Gastrocnemius medialis (tissue), 4 donors: ENCODE data around the gene KCNIP4.

Experiments used
- CTCF ChIP-seq, 5 experiments: fragments of 450-650 bp in 3 of 5; fragments of 200-600 bp in 2 of 5; sonication (generic) in 2 of 5; IDR thresholded peaks in 4 of 5; conservative IDR thresholded peaks in 1 of 5; 1 replicate in 4 of 5; 2 replicates in 1 of 5; pipeline ENCODE4 v1.5.1; 2016 to 2019; ENCODE audit warnings: antibody characterized with exemption in 5 of 5, mild to moderate bottlenecking in 3 of 5, moderate library complexity in 3 of 5
- POLR2A ChIP-seq, 2 donors: fragments of 450-650 bp; IDR thresholded peaks; one replicate each; pipeline ENCODE4 v1.6.1; 2017; ENCODE audit warnings: antibody characterized with exemption in 2 of 2, mild to moderate bottlenecking in 2 of 2, moderate library complexity in 2 of 2

- TF ChIP-seq CTCF (IDR thresholded peaks at IDR 0.05 in 4 of 5, conservative IDR thresholded peaks at IDR 0.05 in 1 of 5) (no peak), POLR2A (IDR thresholded peaks at IDR 0.05) (no peak)
Measured at GRCh38 chr4:21211846-21212245, 736.7 kb downstream of the KCNIP4 start.
